GM21367 (cell line): ENCODE data around the gene RIMBP2.

Source experiments
- ATAC-seq: cut with Tn5 transposase; IDR thresholded peaks from one replicate; pipeline ENCODE4 v1.9.1; 2021; ENCODE audit not compliant: unreplicated experiment

The RIMBP2 gene

DNA sequence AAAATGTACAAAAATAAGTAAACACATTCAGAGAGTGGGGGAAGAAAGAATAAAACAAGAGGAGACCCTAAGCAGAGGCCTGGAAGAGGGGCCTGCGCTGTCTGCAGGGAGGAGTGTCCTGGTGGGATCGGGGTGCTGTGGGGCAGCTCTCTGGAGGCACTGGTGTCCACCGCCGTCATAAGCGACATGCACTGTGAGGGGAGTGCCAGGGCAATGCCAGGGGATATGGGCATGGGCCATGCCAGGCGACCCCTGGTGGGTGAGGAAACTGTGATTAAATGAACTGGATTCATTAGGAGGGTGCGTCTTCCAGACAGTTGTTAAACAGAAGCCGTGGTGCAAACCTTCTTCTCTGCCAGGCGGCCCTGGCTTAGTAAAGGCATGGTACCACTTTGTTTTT is 261.8 kb downstream of the RIMBP2 start:
- ATAC-seq = no peak

DNA sequence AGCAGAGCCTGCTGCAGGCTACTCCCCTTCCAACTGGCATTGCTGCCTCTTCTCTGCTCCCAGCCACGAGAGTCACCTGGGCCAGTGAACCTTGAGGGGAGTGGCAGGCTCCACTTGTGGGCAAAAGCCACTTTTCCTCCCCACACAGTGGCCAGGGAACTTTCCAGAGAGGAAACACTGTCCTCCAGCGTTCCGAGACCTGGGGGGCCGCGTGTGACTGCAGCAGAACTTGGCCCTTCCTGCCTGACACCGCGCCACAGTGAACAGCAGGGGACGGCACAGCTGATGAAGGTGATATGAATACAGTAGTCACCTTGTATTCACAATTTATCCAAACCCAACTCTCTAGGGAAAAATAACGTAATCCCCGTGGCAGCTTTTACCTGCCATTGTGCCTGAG is 263.6 kb downstream of the RIMBP2 start:
- no peak for ATAC-seq

GRCh38 chr12:130451001-130451930 is 264.8 kb downstream of the RIMBP2 start:
- no peak for ATAC-seq

- ATAC-seq = no peak
These were observed 266.8 kb downstream of the RIMBP2 start for GRCh38 chr12:130449291-130449690.

DNA sequence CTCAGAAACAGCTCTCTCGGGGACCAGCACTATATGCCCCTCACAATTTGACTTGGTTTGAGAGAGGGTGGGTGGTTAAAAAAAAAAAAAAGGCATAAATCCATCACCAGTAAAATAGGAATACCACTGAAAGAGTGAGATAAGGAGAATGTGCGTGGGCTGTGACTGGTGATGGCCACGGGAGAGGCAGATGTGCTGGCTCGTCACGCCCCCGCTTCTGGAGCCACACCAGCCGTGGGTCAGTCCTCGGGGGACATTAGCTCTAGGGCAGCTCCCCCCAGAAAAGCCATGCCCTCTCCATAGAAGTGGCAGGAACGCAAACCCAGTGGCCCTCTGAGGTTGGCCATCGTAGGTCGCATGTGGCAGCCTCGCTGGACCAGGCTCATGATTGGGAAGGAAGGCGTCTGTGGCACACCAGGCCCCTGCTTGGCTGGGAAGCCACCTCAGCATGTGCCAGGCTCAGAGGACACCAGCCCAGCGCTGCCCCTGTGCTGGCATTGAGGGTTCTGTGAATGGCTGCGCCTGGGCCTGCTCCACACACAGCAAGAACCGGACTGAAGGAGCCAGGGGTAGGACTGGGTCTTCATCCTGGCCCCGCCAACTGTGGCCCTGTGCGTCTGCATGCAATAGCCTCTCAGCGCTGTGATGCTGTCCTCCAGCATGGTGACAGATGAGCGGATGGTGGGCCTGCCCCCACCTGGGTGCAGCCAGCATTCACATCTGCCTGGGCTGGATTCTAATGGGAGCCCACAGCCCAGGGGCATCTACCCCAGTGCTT is 267.9 kb downstream of the RIMBP2 start:
- ATAC-seq = no peak

DNA sequence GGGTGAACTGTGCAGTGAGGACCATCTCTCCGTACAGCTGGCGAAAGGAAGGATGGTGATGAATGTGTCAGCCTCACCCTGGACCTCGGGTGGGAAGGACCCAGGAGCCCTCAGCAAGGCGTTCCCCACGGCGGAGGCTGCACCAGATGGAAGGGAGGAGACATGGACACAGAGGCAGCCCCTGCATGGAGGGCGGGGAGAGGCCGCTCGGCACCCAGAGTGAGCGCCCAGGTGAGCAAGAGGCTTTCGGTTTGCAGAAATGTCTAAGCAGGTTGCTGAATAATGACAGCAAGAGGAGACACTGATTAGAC is 268.5 kb downstream of the RIMBP2 start:
- ATAC-seq = no peak

GRCh38 chr12:130446846-130447654 is 269.0 kb downstream of the RIMBP2 start:
- no peak for ATAC-seq

- no peak for ATAC-seq
These were observed 271.1 kb downstream of the RIMBP2 start for GRCh38 chr12:130444986-130445385.

DNA sequence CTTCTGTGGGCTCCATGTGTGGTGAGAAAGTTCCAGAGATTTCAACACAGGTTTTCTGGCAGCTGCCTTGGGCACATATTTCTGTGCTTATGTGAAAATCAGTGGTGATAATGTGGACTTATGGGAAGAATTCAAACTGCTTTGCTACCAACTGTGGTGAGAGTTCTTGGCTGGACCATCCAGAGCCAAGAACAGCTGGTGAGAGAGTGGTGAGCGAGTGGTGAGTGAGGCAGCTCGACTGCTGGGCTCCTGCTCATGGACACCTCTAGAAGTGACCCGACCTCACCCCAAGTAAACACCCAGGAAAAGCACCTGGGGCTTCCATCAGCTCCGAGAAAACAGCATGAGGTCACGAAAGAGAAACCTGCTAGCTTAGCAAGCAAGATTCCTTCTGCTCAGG is 272.0 kb downstream of the RIMBP2 start:
- ATAC-seq = no peak

DNA sequence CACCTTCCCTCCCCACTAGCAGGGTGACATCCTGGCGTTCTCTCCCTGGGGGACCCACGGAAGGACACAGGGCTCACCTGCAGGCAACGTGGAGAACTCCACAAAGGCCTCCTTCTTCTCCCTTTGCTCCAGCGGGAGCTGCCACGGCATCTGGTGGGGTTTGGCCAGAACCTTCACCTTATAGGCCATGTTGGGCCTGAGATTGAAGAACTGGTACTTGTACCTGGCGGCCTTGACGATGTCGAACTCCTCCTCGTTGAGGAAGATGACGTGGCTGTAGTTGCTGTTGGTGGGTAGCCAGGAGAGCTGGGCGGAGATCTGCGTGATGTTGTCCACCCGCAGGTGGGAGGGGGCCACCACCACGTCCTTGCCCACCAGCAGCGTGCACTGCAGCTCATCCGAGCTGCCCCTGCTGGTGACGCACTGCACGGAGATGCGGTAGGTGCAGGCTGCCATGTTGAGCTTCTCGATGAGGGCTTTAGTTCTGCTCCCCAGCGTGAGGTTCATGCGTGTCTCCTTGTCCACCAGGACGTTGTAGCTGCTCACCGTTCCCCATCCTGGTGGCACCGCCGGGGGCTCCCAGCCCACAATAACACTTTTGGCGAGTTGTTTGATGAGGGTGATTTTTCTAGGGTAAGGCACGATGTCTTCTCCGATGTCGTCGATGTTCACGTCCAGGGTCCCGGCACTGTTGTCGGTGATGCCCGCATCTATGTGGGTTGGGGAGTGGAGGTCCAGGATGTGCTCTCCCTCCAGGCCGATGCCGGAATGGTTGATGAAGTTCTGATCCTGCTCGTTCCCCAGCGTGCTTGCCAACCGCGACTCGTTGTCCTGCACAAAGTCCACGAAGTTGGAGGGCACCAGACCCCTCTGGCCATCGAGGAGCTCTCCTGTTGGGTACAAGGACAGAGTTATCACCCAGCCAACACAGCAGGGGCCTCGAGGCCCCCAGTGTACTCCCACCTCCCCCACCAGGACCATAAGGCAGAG is 274.0 kb downstream of the RIMBP2 start:
- no peak for ATAC-seq

- ATAC-seq = no peak
These were observed 275.6 kb downstream of the RIMBP2 start for GRCh38 chr12:130440411-130441080.

- no peak for ATAC-seq
These were observed 276.8 kb downstream of the RIMBP2 start for GRCh38 chr12:130439250-130439649.

- ATAC-seq = no peak
These were observed 277.4 kb downstream of the RIMBP2 start for GRCh38 chr12:130438711-130439110.

DNA sequence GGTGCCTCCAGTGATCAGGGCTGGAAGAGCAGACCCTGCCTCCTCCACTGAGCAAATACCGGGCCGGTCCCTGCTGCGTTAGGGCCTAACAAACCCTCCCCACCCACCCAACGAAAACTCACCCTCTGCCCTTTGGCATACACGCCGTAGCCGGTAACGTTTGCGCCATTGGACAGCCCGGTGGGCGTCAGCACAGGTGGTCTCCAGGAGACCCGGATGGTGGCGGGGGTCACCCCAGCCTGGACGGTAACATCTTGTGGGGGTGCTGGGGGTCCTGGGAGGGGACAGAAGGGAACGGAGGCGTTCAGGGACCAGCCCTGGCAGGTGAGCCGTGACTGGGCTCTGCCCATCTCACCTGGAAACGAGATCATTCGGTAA is 277.9 kb downstream of the RIMBP2 start:
- no peak for ATAC-seq

DNA sequence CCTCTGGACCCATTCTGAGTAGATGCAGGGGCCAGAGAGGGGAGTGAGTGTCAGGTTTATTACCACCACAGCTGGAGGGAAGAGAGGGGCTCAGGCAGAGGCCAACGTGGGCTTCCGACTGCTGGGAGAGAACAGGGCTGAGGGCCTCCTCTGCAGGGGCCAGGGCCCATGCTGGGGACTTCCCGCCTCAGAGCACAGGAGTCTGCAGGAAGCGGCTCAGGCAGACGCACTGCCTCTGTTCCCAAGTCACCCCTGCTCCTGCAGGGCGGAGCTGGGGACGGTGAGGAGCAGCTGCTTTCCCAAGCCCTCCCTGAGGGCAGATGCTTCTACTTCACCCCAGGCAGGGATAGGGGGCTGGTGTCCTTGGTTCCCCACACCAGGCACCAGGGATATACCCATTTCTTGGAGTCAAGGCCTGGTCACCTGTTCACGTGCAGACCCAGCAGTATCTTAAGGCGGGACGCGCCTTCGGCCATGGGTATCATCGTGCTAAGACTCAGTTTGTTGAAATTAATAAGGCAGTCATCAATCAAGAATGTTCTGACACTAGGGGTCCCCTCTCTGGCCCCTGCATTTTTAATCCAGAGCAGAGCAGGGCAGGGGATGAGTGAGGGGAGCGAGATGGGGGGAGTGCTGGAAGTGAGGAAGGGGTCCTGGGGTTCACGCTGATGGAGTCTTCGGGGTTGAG is 278.4 kb downstream of the RIMBP2 start:
- ATAC-seq = no peak

- no peak for ATAC-seq
These were observed 279.2 kb downstream of the RIMBP2 start for GRCh38 chr12:130436741-130437501.

DNA sequence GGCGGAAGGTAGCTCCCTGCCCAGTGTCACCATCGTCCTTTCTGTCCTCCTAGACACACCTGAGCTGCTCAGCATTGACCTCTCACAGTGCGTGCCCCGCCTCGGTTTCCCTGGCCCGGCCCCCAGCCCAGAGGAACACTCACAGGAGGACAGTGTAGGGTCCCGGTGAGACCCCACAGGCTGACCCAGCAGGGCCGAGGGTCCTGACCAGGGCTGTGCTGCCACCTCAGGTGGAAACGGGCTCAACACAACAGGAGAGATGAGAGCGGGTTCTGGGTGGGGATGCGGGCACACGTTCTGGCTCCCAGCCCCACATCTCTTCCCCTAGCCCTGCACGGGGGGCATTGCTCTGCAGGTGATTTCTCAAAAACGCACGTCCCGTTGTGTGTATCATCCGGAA is 280.3 kb downstream of the RIMBP2 start:
- ATAC-seq = no peak

DNA sequence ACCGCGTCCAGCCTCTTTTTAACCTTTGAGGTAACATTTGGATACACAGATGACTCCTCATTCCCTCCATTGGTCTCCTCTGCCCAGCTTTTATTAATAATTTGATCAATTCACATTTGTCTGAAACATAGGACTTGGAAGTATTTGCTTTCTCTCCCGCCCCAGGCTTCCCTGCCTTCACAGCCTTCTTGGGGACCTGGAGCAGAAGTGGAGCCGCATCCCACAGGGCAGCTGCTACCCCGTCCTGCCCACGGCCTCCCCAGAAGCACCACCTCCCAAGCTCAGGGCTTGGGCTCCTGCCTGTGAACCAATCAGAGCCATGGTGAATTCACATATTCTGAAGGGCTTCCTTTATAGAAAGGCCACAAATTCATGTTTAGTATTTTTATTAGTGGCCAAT is 280.8 kb downstream of the RIMBP2 start:
- no peak for ATAC-seq
